ENCODE measurements around the gene MAP1LC3B2.

The MAP1LC3B2 gene

GRCh38 chr12:116542345-116542956 is 16.7 kb upstream of the MAP1LC3B2 start:
- Mint-ChIP-seq H3K4me3 (peak overlapping the region in 2 of 3 experiments; percentile 0 to 9), H3K9me3 (no peaks in the 10 kb centered on the region)
- TF ChIP-seq, protein P1, sequence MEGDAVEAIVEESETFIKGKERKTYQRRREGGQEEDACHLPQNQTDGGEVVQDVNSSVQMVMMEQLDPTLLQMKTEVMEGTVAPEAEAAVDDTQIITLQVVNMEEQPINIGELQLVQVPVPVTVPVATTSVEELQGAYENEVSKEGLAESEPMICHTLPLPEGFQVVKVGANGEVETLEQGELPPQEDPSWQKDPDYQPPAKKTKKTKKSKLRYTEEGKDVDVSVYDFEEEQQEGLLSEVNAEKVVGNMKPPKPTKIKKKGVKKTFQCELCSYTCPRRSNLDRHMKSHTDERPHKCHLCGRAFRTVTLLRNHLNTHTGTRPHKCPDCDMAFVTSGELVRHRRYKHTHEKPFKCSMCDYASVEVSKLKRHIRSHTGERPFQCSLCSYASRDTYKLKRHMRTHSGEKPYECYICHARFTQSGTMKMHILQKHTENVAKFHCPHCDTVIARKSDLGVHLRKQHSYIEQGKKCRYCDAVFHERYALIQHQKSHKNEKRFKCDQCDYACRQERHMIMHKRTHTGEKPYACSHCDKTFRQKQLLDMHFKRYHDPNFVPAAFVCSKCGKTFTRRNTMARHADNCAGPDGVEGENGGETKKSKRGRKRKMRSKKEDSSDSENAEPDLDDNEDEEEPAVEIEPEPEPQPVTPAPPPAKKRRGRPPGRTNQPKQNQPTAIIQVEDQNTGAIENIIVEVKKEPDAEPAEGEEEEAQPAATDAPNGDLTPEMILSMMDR (IDR thresholded peaks at IDR 0.05; ENCODE audit: unreplicated experiment in 3 of 3): no peak

GRCh38 chr12:116544656-116545055 is 14.5 kb upstream of the MAP1LC3B2 start:
- Mint-ChIP-seq H3K9me3 (no peaks in the 10 kb centered on the region), H3K36me3 (ENCODE audit: low read depth) (no peaks in the 10 kb centered on the region), H3K27ac (peak overlapping the region in 2 of 3 experiments; percentile 74 to 75), H3K27me3 (ENCODE audit: low read depth) (peaks cover 3% of the 10 kb centered on the region), H3K4me1 (peaks cover 53% of the 10 kb centered on the region), H3K4me3 (peak overlapping the region in 1 of 3 experiments; percentile 37)
- TF ChIP-seq, protein P1 (IDR thresholded peaks at IDR 0.05; ENCODE audit: unreplicated experiment in 3 of 3): no peak

More at GRCh38 chr12:116542345-116542956, 16.7 kb upstream of the MAP1LC3B2 start:
- peaks cover 61% of the 10 kb centered on the region for H3K4me1 Mint-ChIP-seq
- no peaks in the 10 kb centered on the region for H3K36me3 Mint-ChIP-seq (ENCODE audit: low read depth)
- H3K27ac Mint-ChIP-seq: peak overlapping the region; percentile 26 to 69 (median 60)
- peaks cover 3% of the 10 kb centered on the region for H3K27me3 Mint-ChIP-seq (ENCODE audit: low read depth)

DNA sequence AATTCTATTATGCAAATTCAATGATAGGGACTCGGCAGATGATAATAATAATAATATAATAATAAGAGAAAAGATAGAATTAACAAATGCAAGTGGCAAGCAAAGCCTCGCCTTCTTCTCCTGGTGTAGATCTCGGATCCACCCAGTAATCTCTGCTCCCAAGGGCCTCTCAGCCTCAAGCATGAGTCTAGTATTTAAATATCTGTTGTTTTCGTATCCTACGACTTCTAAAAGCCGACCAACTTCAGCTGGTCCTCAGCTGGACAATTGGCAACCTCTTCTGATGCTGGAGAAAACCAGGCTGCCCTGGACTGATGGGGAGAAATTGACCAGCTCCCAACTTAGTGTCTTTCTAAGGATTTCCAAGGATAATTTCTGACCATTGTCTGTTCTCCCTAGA is 14.0 kb upstream of the MAP1LC3B2 start:
- no peaks in the 10 kb centered on the region for H3K9me3 Mint-ChIP-seq
- no peaks in the 10 kb centered on the region for H3K36me3 Mint-ChIP-seq (ENCODE audit: low read depth)
- H3K27ac Mint-ChIP-seq: peak overlapping the region in 2 of 3 experiments; percentile 74 to 75
- peaks cover 3% of the 10 kb centered on the region for H3K27me3 Mint-ChIP-seq (ENCODE audit: low read depth)
- peaks cover 48% of the 10 kb centered on the region for H3K4me1 Mint-ChIP-seq
- TF ChIP-seq, protein P1 (IDR thresholded peaks at IDR 0.05; ENCODE audit: unreplicated experiment in 3 of 3): no peak
- peak overlapping the region in 1 of 3 experiments; percentile 25 for H3K4me3 Mint-ChIP-seq

DNA sequence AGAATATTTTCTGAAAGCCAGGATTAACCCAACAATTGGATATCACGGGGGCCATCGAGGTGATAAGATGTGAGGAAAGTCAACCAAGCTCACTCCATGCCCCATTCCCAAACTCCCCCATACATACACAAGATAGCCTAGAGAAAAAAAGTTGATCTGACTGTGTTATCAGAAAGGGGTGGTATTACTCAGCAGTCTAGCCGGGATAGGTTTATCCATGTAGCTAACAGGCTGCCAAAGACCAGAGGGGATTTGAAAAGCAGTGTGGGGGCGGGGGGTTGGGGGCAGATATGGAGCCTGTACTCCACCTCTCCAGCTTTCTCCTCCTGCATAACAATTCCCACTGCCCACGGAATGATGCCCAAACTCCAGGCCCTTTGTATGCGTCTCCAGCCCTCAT is 13.2 kb upstream of the MAP1LC3B2 start:
- Mint-ChIP-seq H3K27me3 (ENCODE audit: low read depth) (peaks cover 3% of the 10 kb centered on the region), H3K36me3 (ENCODE audit: low read depth) (no peaks in the 10 kb centered on the region), H3K4me3 (no peak overlapping the region)

DNA sequence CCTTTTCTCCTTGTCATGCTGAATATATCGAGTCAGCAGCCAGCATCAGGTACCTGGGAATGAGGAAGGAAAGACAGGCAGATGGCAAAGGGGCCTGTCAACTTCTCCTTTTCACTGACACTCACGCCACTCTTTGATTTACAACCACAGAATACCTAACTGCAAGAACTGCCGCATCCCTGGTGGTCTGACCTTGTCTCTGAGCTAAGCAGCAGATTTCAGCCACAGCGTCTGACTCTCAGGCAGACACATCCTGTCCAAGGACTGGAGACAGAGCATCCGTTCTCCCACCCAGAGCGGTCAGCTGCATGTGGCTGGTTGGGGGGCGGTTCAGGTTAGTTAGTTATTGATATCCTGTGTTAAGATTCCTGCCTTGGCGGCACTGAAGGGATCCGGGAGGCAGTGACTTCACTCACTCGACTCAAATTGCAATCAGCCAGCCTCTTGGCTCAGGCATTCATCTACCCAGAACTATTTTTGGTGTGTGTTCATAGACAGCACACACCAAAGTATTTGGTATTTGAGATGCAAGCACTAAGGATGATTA is 11.2 kb upstream of the MAP1LC3B2 start:
- Mint-ChIP-seq H3K4me3 (peak overlapping the region in 2 of 3 experiments; percentile 16 to 31), H3K27me3 (ENCODE audit: low read depth) (no peaks in the 10 kb centered on the region), H3K4me1 (peaks cover 36% of the 10 kb centered on the region), H3K36me3 (ENCODE audit: low read depth) (no peaks in the 10 kb centered on the region), H3K27ac (peak overlapping the region; percentile 85 to 97 (median 85)), H3K9me3 (no peaks in the 10 kb centered on the region)
- TF ChIP-seq, protein P1 (IDR thresholded peaks at IDR 0.05; ENCODE audit: unreplicated experiment in 3 of 3): no peak

More for the DNA sequence above, 13.2 kb upstream of the MAP1LC3B2 start:
- Mint-ChIP-seq H3K9me3 (no peaks in the 10 kb centered on the region), H3K4me1 (peaks cover 41% of the 10 kb centered on the region), H3K27ac (no peak overlapping the region)
- TF ChIP-seq, protein P1 (IDR thresholded peaks at IDR 0.05; ENCODE audit: unreplicated experiment in 3 of 3): no peak

DNA sequence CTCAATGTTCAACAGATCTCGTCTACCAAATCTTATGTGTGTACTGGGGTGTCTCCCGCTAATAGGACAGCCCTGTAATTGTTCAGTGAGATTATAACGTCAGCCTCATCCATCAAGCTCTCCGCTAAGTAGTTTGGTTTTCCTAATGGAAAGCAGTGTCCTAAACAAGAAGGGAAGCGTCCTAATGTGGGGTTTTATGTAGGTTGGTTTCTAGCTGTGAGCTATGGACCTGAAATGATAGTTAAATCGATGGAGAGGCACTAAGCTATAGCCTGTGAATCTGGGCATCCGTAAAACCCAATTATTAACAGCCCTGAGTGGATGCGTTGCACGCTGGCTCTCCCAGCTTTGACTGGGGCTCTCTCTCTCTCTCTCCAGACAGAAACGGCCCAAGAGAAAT is 9.2 kb upstream of the MAP1LC3B2 start:
- H3K27me3 Mint-ChIP-seq (ENCODE audit: low read depth): no peaks in the 10 kb centered on the region
- H3K27ac Mint-ChIP-seq: no peak overlapping the region
- H3K4me3 Mint-ChIP-seq: no peak overlapping the region
- H3K9me3 Mint-ChIP-seq: no peaks in the 10 kb centered on the region
- H3K36me3 Mint-ChIP-seq (ENCODE audit: low read depth): no peaks in the 10 kb centered on the region
- H3K4me1 Mint-ChIP-seq: peaks cover 24% of the 10 kb centered on the region
- TF ChIP-seq, protein P1 (IDR thresholded peaks at IDR 0.05; ENCODE audit: unreplicated experiment in 3 of 3): no peak
